Mesendoderm (in vitro differentiated cells): ENCODE results near the gene NPR1.
A peak's percentile ranks its signal among the peaks of the same experiment; 100 is the strongest.
"Not testable (repeated sequence)": the region's sequence is repeated elsewhere in the genome, so short reads cannot be mapped to it uniquely, and the experiment has no call there.

Source experiments
- DNase-seq: peaks from one replicate; pipeline ENCODE4 v3.0.0; 2013
- H2AK5ac ChIP-seq: 2 replicates; pipeline ENCODE4 v1.6.1; 2013; ENCODE audit warnings: low read length, inconsistent platforms
- H2BK120ac ChIP-seq: 2 replicates; pipeline ENCODE4 v1.6.1; 2013; ENCODE audit warnings: low read depth, mild to moderate bottlenecking, low read length, moderate library complexity, mixed read lengths
- H2BK15ac ChIP-seq: replicated peaks from 2 replicates; pipeline ENCODE4 v1.6.1; 2013; ENCODE audit warnings: low read depth, mild to moderate bottlenecking, moderate library complexity
- H2BK5ac ChIP-seq: 2 replicates; pipeline ENCODE4 v1.6.1; 2013; ENCODE audit warnings: low read length, inconsistent platforms
- H3K18ac ChIP-seq: 2 replicates; pipeline ENCODE4 v1.6.1; 2013; ENCODE audit warnings: mild to moderate bottlenecking, low read length, mixed read lengths
- H3K23ac ChIP-seq: one replicate; pipeline ENCODE4 v1.6.1; 2013; ENCODE audit warnings: low read length
- H3K27ac ChIP-seq: 2 replicates; pipeline ENCODE4 v1.5.1; 2013; ENCODE audit warnings: low read depth, mild to moderate bottlenecking, inconsistent platforms, low read length, moderate library complexity
- H3K27me3 ChIP-seq: 2 replicates; pipeline ENCODE4 v1.6.1; 2013; ENCODE audit warnings: low read length, control low read depth, mild to moderate bottlenecking, inconsistent platforms; ENCODE audit not compliant: insufficient read depth, poor library complexity
- H3K36me3 ChIP-seq: 2 replicates; pipeline ENCODE4 v1.6.1; 2013; ENCODE audit warnings: low read length, inconsistent platforms; ENCODE audit not compliant: control insufficient read depth, insufficient read depth
- H3K4ac ChIP-seq: one replicate; pipeline ENCODE4 v1.6.1; 2013; ENCODE audit warnings: low read depth, mild to moderate bottlenecking, low read length, moderate library complexity
- H3K4me1 ChIP-seq: 2 replicates; pipeline ENCODE4 v1.6.1; 2013; ENCODE audit warnings: low read depth, low read length, inconsistent platforms; ENCODE audit not compliant: control insufficient read depth
- H3K4me2 ChIP-seq: 2 replicates; pipeline ENCODE4 v1.6.1; 2013; ENCODE audit warnings: low read length
- H3K4me3 ChIP-seq: 2 replicates; pipeline ENCODE4 v1.5.1; 2013; ENCODE audit warnings: mild to moderate bottlenecking, low read length
- H3K56ac ChIP-seq: one replicate; pipeline ENCODE4 v1.6.1; 2013; ENCODE audit warnings: low read length
- H3K79me1 ChIP-seq: 2 replicates; pipeline ENCODE4 v1.6.1; 2013; ENCODE audit warnings: low read length, inconsistent platforms
- H3K79me2 ChIP-seq: 2 replicates; pipeline ENCODE4 v1.6.1; 2013; ENCODE audit warnings: mild to moderate bottlenecking, low read length; ENCODE audit not compliant: control insufficient read depth, insufficient read depth
- H3K9ac ChIP-seq: 2 replicates; pipeline ENCODE4 v1.6.1; 2013; ENCODE audit warnings: low read length, inconsistent platforms
- H4K5ac ChIP-seq: one replicate; pipeline ENCODE4 v1.6.1; 2013; ENCODE audit warnings: low read length
- H4K8ac ChIP-seq: one replicate; pipeline ENCODE4 v1.6.1; 2013; ENCODE audit warnings: low read depth, mild to moderate bottlenecking, control low read depth, low read length, moderate library complexity
- WGBS: extraction: QIAGEN DNeasy Blood & Tissue Kit; methylation state at CpG from one replicate; pipeline ENCODE4 v1.1.7; 2013; ENCODE audit warnings: low lambda C conversion rate, missing lambda C conversion rate; ENCODE audit not compliant: insufficient coverage; ENCODE audit errors: extremely low coverage; 5-methylcytosine and 5-hydroxymethylcytosine counted together

Gene NPR1

GRCh38 chr1:153659656-153660055, 18.8 kb upstream of the NPR1 start:
- Histone ChIP-seq H4K8ac (no peak overlapping the region), H3K4me1 (peaks cover 3% of the 10 kb centered on the region), H2BK15ac (no peak overlapping the region), H3K27me3 (no peaks in the 10 kb centered on the region), H2AK5ac (no peak overlapping the region), H3K9ac (no peak overlapping the region), H3K23ac (no peak overlapping the region), H3K18ac (no peak overlapping the region), H2BK5ac (no peak overlapping the region), H3K56ac (no peak overlapping the region), H4K5ac (no peak overlapping the region), H3K79me2 (peaks cover 4% of the 10 kb centered on the region), H3K79me1 (peaks cover 4% of the 10 kb centered on the region), H3K27ac (no peak overlapping the region), H2BK120ac (no peak overlapping the region), H3K4me3 (no peak overlapping the region), H3K36me3 (peaks cover 12% of the 10 kb centered on the region), H3K4me2 (no peak overlapping the region), H3K4ac (no peak overlapping the region)
- DNase-seq = no peak
- WGBS = no CpG with 5 or more reads among the region's 9 CpGs

- WGBS = no CpG with 5 or more reads among the region's 9 CpGs
- H3K27ac ChIP-seq = no peak overlapping the region
- peak; percentile 53 for DNase-seq
- H3K9ac ChIP-seq = no peak overlapping the region
- H2AK5ac ChIP-seq = no peak overlapping the region
- no peak overlapping the region for H2BK5ac ChIP-seq
- H4K8ac ChIP-seq = no peak overlapping the region
- no peak overlapping the region for H3K23ac ChIP-seq
- peaks cover 4% of the 10 kb centered on the region for H3K79me2 ChIP-seq
- H2BK15ac ChIP-seq = no peak overlapping the region
- H3K4me1 ChIP-seq = peaks cover 3% of the 10 kb centered on the region
- H3K18ac ChIP-seq = no peak overlapping the region
- H3K27me3 ChIP-seq = no peaks in the 10 kb centered on the region
- H2BK120ac ChIP-seq = no peak overlapping the region
- H3K4ac ChIP-seq = no peak overlapping the region
- no peak overlapping the region for H4K5ac ChIP-seq
- H3K79me1 ChIP-seq = peaks cover 4% of the 10 kb centered on the region
- no peak overlapping the region for H3K56ac ChIP-seq
- no peak overlapping the region for H3K4me2 ChIP-seq
- H3K4me3 ChIP-seq = no peak overlapping the region
- H3K36me3 ChIP-seq = peaks cover 17% of the 10 kb centered on the region
These were observed 17.3 kb upstream of the NPR1 start for GRCh38 chr1:153661111-153661708.

DNA sequence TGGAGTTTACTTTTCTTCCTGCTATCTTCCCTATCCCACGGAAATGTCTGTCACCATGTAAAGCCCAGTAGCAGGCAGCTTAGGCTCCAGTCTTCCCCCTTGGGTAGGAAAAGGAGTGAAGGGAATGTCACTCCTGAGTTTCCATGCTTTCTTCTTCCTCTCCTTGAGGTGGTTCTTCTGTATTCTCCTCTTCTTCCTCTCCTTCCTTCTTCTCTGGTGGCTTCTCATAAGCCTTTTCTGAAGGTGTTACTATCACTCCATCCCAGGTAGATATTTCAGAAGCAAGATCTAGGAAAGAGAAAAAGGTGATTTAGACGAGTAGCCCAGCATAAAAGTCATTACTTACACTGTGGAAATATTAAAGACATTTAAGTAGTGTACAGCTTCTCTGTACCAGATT, 16.2 kb upstream of the NPR1 start:
- Histone ChIP-seq H3K4me2 (no peak overlapping the region), H4K8ac (no peak overlapping the region), H3K4me1 (peaks cover 3% of the 10 kb centered on the region), H3K9ac (no peak overlapping the region), H2BK5ac (no peak overlapping the region), H3K56ac (no peak overlapping the region), H3K79me2 (peaks cover 5% of the 10 kb centered on the region), H3K27me3 (no peaks in the 10 kb centered on the region), H3K79me1 (peaks cover 6% of the 10 kb centered on the region), H3K4ac (no peak overlapping the region), H4K5ac (no peak overlapping the region), H2AK5ac (no peak overlapping the region), H3K23ac (no peak overlapping the region), H3K27ac (no peak overlapping the region), H3K36me3 (peaks cover 20% of the 10 kb centered on the region), H2BK15ac (no peak overlapping the region), H3K18ac (no peak overlapping the region), H2BK120ac (no peak overlapping the region), H3K4me3 (no peak overlapping the region)
- WGBS = no CpG with 5 or more reads among the region's 2 CpGs
- no peak for DNase-seq

DNA sequence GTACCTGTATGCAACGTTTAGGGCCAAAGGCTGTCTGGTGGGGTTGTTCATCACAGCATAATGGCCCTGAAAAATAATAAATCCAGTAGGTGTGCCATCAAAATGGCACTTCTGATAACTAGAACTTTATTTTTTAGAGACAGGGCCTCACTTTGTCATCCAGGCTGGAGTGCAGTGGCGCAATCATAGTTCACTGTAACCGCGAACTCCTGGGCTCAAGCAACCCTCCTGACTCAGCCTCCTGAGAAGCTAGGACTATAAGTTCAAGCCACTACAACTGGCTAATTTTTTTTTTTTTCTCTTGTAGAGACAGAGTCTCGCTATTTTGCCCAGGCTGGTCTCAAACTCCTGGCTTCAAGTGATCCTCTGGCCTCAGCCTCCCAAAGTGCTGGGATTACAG, 15.3 kb upstream of the NPR1 start:
- Histone ChIP-seq H3K4ac (no peak overlapping the region), H3K4me2 (no peak overlapping the region), H3K56ac (no peak overlapping the region), H3K79me1 (peaks cover 8% of the 10 kb centered on the region), H2BK15ac (no peak overlapping the region), H3K4me3 (no peak overlapping the region), H3K36me3 (peaks cover 24% of the 10 kb centered on the region), H3K9ac (no peak overlapping the region), H4K5ac (no peak overlapping the region), H4K8ac (no peak overlapping the region), H3K18ac (no peak overlapping the region), H3K27ac (no peak overlapping the region), H3K27me3 (no peaks in the 10 kb centered on the region), H2AK5ac (no peak overlapping the region), H2BK5ac (no peak overlapping the region), H3K23ac (no peak overlapping the region), H3K79me2 (peaks cover 9% of the 10 kb centered on the region), H3K4me1 (peaks cover 3% of the 10 kb centered on the region), H2BK120ac (no peak overlapping the region)
- WGBS = no CpG with 5 or more reads among the region's 5 CpGs
- no peak for DNase-seq

GRCh38 chr1:153667439-153667838, 11.0 kb upstream of the NPR1 start:
- Histone ChIP-seq H3K56ac (no peak overlapping the region), H3K79me2 (peaks cover 28% of the 10 kb centered on the region), H3K79me1 (peaks cover 8% of the 10 kb centered on the region), H3K4me2 (no peak overlapping the region), H3K9ac (no peak overlapping the region), H2BK120ac (no peak overlapping the region), H3K4ac (no peak overlapping the region), H3K4me3 (no peak overlapping the region), H3K36me3 (peaks cover 22% of the 10 kb centered on the region), H2BK5ac (no peak overlapping the region), H3K18ac (no peak overlapping the region), H3K27me3 (no peaks in the 10 kb centered on the region), H4K5ac (no peak overlapping the region), H2AK5ac (no peak overlapping the region), H3K23ac (no peak overlapping the region), H2BK15ac (no peak overlapping the region), H3K27ac (no peak overlapping the region), H3K4me1 (no peaks in the 10 kb centered on the region), H4K8ac (no peak overlapping the region)
- no peak for DNase-seq
- WGBS = no CpG with 5 or more reads among the region's 4 CpGs

GRCh38 chr1:153668672-153669071, 9.8 kb upstream of the NPR1 start:
- not testable (repeated sequence) for H4K5ac ChIP-seq, H3K4me1 ChIP-seq, H3K4me2 ChIP-seq, H2BK120ac ChIP-seq, H3K56ac ChIP-seq, H2BK15ac ChIP-seq, H2BK5ac ChIP-seq, H2AK5ac ChIP-seq, H3K18ac ChIP-seq, H3K23ac ChIP-seq, H3K27me3 ChIP-seq, H4K8ac ChIP-seq, H3K9ac ChIP-seq, H3K79me1 ChIP-seq, H3K4ac ChIP-seq, H3K4me3 ChIP-seq, DNase-seq, H3K27ac ChIP-seq
- H3K36me3 ChIP-seq = peaks cover 18% of the 10 kb centered on the region
- H3K79me2 ChIP-seq = peaks cover 28% of the 10 kb centered on the region
- WGBS = no CpG with 5 or more reads among the region's 8 CpGs
